Sigmoid colon (tissue), 7 donors: ENCODE data around the gene CACNA1D. TPM values are rescaled to one million over a fixed set of nuclear protein-coding genes. Genes with fewer than 3 reads are reported as not detected.

Experiments
- DNase-seq: peaks from one replicate; pipeline ENCODE4 v3.0.0-alpha.2; 2019
- H3K27ac ChIP-seq, 4 donors: fragments of 200-600 bp; sonication (generic); one replicate each; pipeline ENCODE4 v1.5.1; 2016 to 2019; ENCODE audit warnings: mild to moderate bottlenecking in 1 of 4
- H3K27me3 ChIP-seq, 3 donors: fragments of 200-600 bp; sonication (generic); one replicate each; pipeline ENCODE4 v1.5.1; 2019; ENCODE audit warnings: mild to moderate bottlenecking in 1 of 3
- H3K36me3 ChIP-seq, 4 donors: fragments of 200-600 bp; sonication (generic); one replicate each; pipeline ENCODE4 v1.5.1; 2016 to 2019
- H3K4me1 ChIP-seq, 4 donors: fragments of 200-600 bp; sonication (generic); one replicate each; pipeline ENCODE4 v1.5.1; 2017 to 2019
- H3K4me3 ChIP-seq, 4 donors: fragments of 200-600 bp; sonication (generic); one replicate each; pipeline ENCODE4 v1.5.1; 2017 to 2019; ENCODE audit warnings: mild to moderate bottlenecking in 2 of 4, moderate library complexity in 1 of 4
- H3K9me3 ChIP-seq, 4 donors: fragments of 200-600 bp in 3 of 4; sonication (generic) in 3 of 4; one replicate each; pipeline versions ENCODE4 v1.5.1 to v1.6.1; 2013 to 2019
- CTCF ChIP-seq, 4 experiments: fragments of 450-650 bp in 3 of 4; fragments of 200-600 bp in 1 of 4; IDR thresholded peaks; one replicate each; pipeline ENCODE4 v1.5.1; 2016 to 2019; ENCODE audit warnings: antibody characterized with exemption in 4 of 4, mild to moderate bottlenecking in 3 of 4, moderate library complexity in 2 of 4
- EP300 ChIP-seq, 4 donors: sonication (generic); formaldehyde crosslinking; IDR thresholded peaks; one replicate each; pipeline ENCODE4 v1.6.1; 2017; ENCODE audit warnings: antibody characterized with exemption in 4 of 4
- POLR2A ChIP-seq, 2 donors: fragments of 450-650 bp; IDR thresholded peaks; one replicate each; pipeline ENCODE4 v1.6.1; 2016; ENCODE audit warnings: antibody characterized with exemption in 2 of 2, mild to moderate bottlenecking in 2 of 2, moderate library complexity in 2 of 2
- POLR2AphosphoS5 ChIP-seq, 4 donors: sonication (generic); formaldehyde crosslinking; IDR thresholded peaks; one replicate each; pipeline ENCODE4 v1.6.1; 2017; ENCODE audit warnings: antibody characterized with exemption in 4 of 4
- WGBS, 2 donors: extraction: QIAGEN DNeasy Blood & Tissue Kit; methylation state at CpG; one replicate each; pipeline ENCODE4 v1.1.7; 2013; 5-methylcytosine and 5-hydroxymethylcytosine counted together
- intact Hi-C: fragments of 100-400 bp; cut with DNase I; formaldehyde crosslinking; loops from one replicate; pipeline ENCODE4 v1.15.1; 2023
- polyA plus RNA-seq, 3 donors: library from polyadenylated mRNA; stranded (reverse); fragments of 200-250 nt; gene quantifications; one replicate each; pipeline ENCODE4 v1.2.3, GENCODE V29; 2013
- total RNA-seq, 4 donors: library from RNA; depleted of rRNA; stranded (reverse); fragments of >200 nt; gene quantifications; one replicate each; pipeline ENCODE4 v1.1.0, GENCODE V29; 2016
- donor health status: healthy with polysubstance abuse.
- donor health status: Bipolar disorder and iron deficiency.
- donor health status: healthy.

The CACNA1D gene
- total and polyA plus RNA-seq, 7 donors, result 1.2 to 9.7 (median 4.8) TPM

GRCh38 chr3:53809267-53809666 lies 314.9 kb downstream of the CACNA1D start:
- Histone ChIP-seq H3K36me3 (no peaks in the 10 kb centered on the region), H3K4me1 (peaks cover 0 to 18% (median 0%) of the 10 kb centered on the region in 4 donors), H3K4me3 (no peak overlapping the region), H3K9me3 (no peaks in the 10 kb centered on the region), H3K27ac (no peak overlapping the region), H3K27me3 (no peaks in the 10 kb centered on the region)
- TF ChIP-seq CTCF (IDR thresholded peaks at IDR 0.05) (no peak), POLR2AphosphoS5 (IDR thresholded peaks at IDR 0.05) (no peak), EP300 (IDR thresholded peaks at IDR 0.05) (no peak), POLR2A (IDR thresholded peaks at IDR 0.05) (no peak)
- peak; percentile 40 for DNase-seq
- intact Hi-C loops, result no loop called here
- WGBS, 2 donors, result 90 to 91% methylated on average over 12 of the region's 12 CpGs

GRCh38 chr3:53809764-53810400 lies 315.5 kb downstream of the CACNA1D start:
- H3K27me3 ChIP-seq, result no peaks in the 10 kb centered on the region
- intact Hi-C loops, result no loop called here
- TF ChIP-seq CTCF (IDR thresholded peaks at IDR 0.05) (no peak), POLR2AphosphoS5 (IDR thresholded peaks at IDR 0.05) (no peak), POLR2A (IDR thresholded peaks at IDR 0.05) (no peak), EP300 (IDR thresholded peaks at IDR 0.05) (no peak)
- H3K4me3 ChIP-seq, result no peak overlapping the region
- H3K27ac ChIP-seq, result no peak overlapping the region
- H3K36me3 ChIP-seq, result no peaks in the 10 kb centered on the region
- no peaks in the 10 kb centered on the region for H3K9me3 ChIP-seq
- WGBS, 2 donors, result 92 to 94% methylated on average over 28 of the region's 28 CpGs
- H3K4me1 ChIP-seq, result peaks cover 0 to 16% (median 0%) of the 10 kb centered on the region in 4 donors
- no peak for DNase-seq

GRCh38 chr3:53811143-53811927 lies 316.9 kb downstream of the CACNA1D start:
- peaks cover 0 to 7% (median 0%) of the 10 kb centered on the region in 4 donors for H3K4me1 ChIP-seq
- 88 to 91% methylated on average over 24 of the region's 24 CpGs for WGBS, 2 donors
- no peaks in the 10 kb centered on the region for H3K36me3 ChIP-seq
- no peaks in the 10 kb centered on the region for H3K9me3 ChIP-seq
- no peak overlapping the region for H3K27ac ChIP-seq
- intact Hi-C loops, result no loop called here
- no peaks in the 10 kb centered on the region for H3K27me3 ChIP-seq
- no peak overlapping the region for H3K4me3 ChIP-seq
- TF ChIP-seq POLR2A (IDR thresholded peaks at IDR 0.05) (no peak), EP300 (IDR thresholded peaks at IDR 0.05) (no peak)
- peak; percentile 47 for DNase-seq

- no peaks in the 10 kb centered on the region for H3K9me3 ChIP-seq
- no peak overlapping the region for H3K4me3 ChIP-seq
- peak; percentile 25 for DNase-seq
- WGBS, 2 donors, result 79 to 83% methylated on average over 4 of the region's 4 CpGs
- TF ChIP-seq EP300 (IDR thresholded peaks at IDR 0.05) (no peak), CTCF (IDR thresholded peaks at IDR 0.05) (no peak), POLR2A (IDR thresholded peaks at IDR 0.05) (no peak), POLR2AphosphoS5 (IDR thresholded peaks at IDR 0.05) (no peak)
- no peaks in the 10 kb centered on the region for H3K4me1 ChIP-seq
- no peak overlapping the region for H3K27ac ChIP-seq
- no peaks in the 10 kb centered on the region for H3K36me3 ChIP-seq
- H3K27me3 ChIP-seq, result no peaks in the 10 kb centered on the region
- intact Hi-C loops, result no loop called here
Measured at GRCh38 chr3:53812434-53812833, 318.0 kb downstream of the CACNA1D start.

DNA sequence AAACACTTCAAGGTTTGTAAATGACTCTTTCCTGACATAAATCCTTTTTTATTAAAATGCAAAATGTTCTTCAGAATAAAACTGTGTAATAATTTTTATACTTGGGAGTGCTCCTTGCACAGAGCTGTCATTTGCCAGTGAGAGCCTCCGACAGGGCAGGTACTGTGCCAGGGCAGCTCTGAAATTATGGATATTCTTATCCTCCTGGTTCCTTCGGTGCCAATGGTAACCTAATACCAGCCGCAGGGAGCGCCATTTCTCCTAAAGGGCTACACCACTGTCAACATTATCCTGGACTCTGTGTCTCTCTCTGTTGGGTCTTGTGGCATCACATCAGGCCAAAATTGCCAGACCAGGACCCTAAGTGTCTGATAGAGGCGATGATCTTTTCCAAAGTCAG lies 318.8 kb downstream of the CACNA1D start:
- Histone ChIP-seq H3K36me3 (no peaks in the 10 kb centered on the region), H3K9me3 (no peaks in the 10 kb centered on the region), H3K27me3 (no peaks in the 10 kb centered on the region), H3K27ac (no peak overlapping the region), H3K4me1 (no peaks in the 10 kb centered on the region), H3K4me3 (no peak overlapping the region)
- 91 to 93% methylated on average over 5 of the region's 5 CpGs for WGBS, 2 donors
- intact Hi-C loops, result no loop called here
- TF ChIP-seq POLR2AphosphoS5 (IDR thresholded peaks at IDR 0.05) (no peak), POLR2A (IDR thresholded peaks at IDR 0.05) (no peak), EP300 (IDR thresholded peaks at IDR 0.05) (no peak), CTCF (IDR thresholded peaks at IDR 0.05) (no peak)
- peak; percentile 38 for DNase-seq
